CD4-positive, alpha-beta T cell treated with Interleukin-4 for 4 hours (primary cell): ENCODE data around the gene OR56B1.
"Not testable (repeated sequence)": the region's sequence is repeated elsewhere in the genome, so short reads cannot be mapped to it uniquely, and the experiment has no call there.

ENCODE experiments used
- DNase-seq: peaks from one replicate; pipeline ENCODE4 v3.0.0-alpha.2; 2020

Gene OR56B1

GRCh38 chr11:5736396-5736795 is at the start of gene OR56B1:
TSS of gene OR56B1 (plus strand) at chr11:5736448. CDS start at chr11:5736517, 69 bp downstream.
- no peak for DNase-seq

- no peak for DNase-seq
Measured at GRCh38 chr11:5688482-5688881, 47.8 kb upstream of the OR56B1 start.

- peak; percentile 82 for DNase-seq
Measured at GRCh38 chr11:5689551-5689983, 46.7 kb upstream of the OR56B1 start, which contains the start of gene TRIM22. TSS of gene TRIM22 (plus strand) at chr11:5689790. CDS start at chr11:5696233, 6,443 bp downstream.

GRCh38 chr11:5690216-5690615 is 46.0 kb upstream of the OR56B1 start:
- DNase-seq = no peak

GRCh38 chr11:5690736-5691135 is 45.5 kb upstream of the OR56B1 start:
- DNase-seq = no peak

GRCh38 chr11:5691238-5691963 is 44.8 kb upstream of the OR56B1 start:
- peak; percentile 10 for DNase-seq

GRCh38 chr11:5691964-5692361 is 44.3 kb upstream of the OR56B1 start:
- peak; percentile 30 for DNase-seq

GRCh38 chr11:5694642-5695041 is 41.6 kb upstream of the OR56B1 start:
- DNase-seq = no peak

GRCh38 chr11:5695580-5695979 is 40.7 kb upstream of the OR56B1 start:
- no peak for DNase-seq

GRCh38 chr11:5696210-5696609 is 40.0 kb upstream of the OR56B1 start:
- no peak for DNase-seq

GRCh38 chr11:5698281-5698680 is 38.0 kb upstream of the OR56B1 start:
- no peak for DNase-seq

GRCh38 chr11:5700421-5701054 is 35.7 kb upstream of the OR56B1 start:
- DNase-seq = no peak

GRCh38 chr11:5701055-5701577 is 35.1 kb upstream of the OR56B1 start:
- DNase-seq = no peak

GRCh38 chr11:5703741-5704536 is 32.3 kb upstream of the OR56B1 start:
- DNase-seq = no peak

- DNase-seq = no peak
Measured at GRCh38 chr11:5705688-5706087, 30.6 kb upstream of the OR56B1 start.

GRCh38 chr11:5712507-5712906 is 23.7 kb upstream of the OR56B1 start:
- peak; percentile 38 for DNase-seq

GRCh38 chr11:5713695-5714094 is 22.6 kb upstream of the OR56B1 start:
- no peak for DNase-seq

- DNase-seq = not testable (repeated sequence)
Measured at GRCh38 chr11:5716518-5716917, 19.7 kb upstream of the OR56B1 start.

- DNase-seq = no peak
Measured at GRCh38 chr11:5719703-5720495, 16.3 kb upstream of the OR56B1 start.

- no peak for DNase-seq
Measured at GRCh38 chr11:5722622-5723021, 13.6 kb upstream of the OR56B1 start.

- no peak for DNase-seq
Measured at GRCh38 chr11:5726351-5726750, 9.9 kb upstream of the OR56B1 start.

GRCh38 chr11:5727691-5728090 is 8.6 kb upstream of the OR56B1 start:
- no peak for DNase-seq

- no peak for DNase-seq
Measured at GRCh38 chr11:5737091-5737490, 843 bp downstream of the OR56B1 start.
